GM23338 (cell line): ENCODE data around the gene ZNF488. TPM values are rescaled to one million over a fixed set of nuclear protein-coding genes. Genes with fewer than 3 reads are reported as not detected.

Experiments used
- CREB1 ChIP-seq: fragments of 250-450 bp; sonication (Bioruptor Pico); IDR thresholded peaks from 2 replicates; pipeline ENCODE4 v1.5.0; 2020; ENCODE audit warnings: low read depth, mild to moderate bottlenecking, moderate library complexity
- EZH2phosphoT487 ChIP-seq: fragments of 200-600 bp; sonication (generic); IDR thresholded peaks from one replicate; pipeline ENCODE4 v1.8.1; 2018; ENCODE audit warnings: antibody characterized with exemption; ENCODE audit not compliant: unreplicated experiment
- JUNB ChIP-seq: IDR thresholded peaks from one replicate; pipeline ENCODE4 v1.6.1; 2016; ENCODE audit warnings: antibody characterized with exemption; ENCODE audit not compliant: unreplicated experiment
- POLR2AphosphoS5 ChIP-seq: IDR thresholded peaks from 2 replicates; pipeline ENCODE4 v1.6.1; 2016; ENCODE audit warnings: antibody characterized with exemption, low read depth
- REST ChIP-seq: IDR thresholded peaks from one replicate; pipeline ENCODE4 v1.6.1; 2018; ENCODE audit warnings: antibody characterized with exemption; ENCODE audit not compliant: unreplicated experiment
- ZNF114 ChIP-seq: fragments of 250-450 bp; sonication (Bioruptor Pico); IDR thresholded peaks from 2 replicates; pipeline ENCODE4 v1.5.0; 2020; ENCODE audit warnings: mild to moderate bottlenecking, moderate library complexity
- ZNF462 ChIP-seq: fragments of 250-450 bp; sonication (Bioruptor Pico); IDR thresholded peaks from 2 replicates; pipeline ENCODE4 v1.5.0; 2020; ENCODE audit warnings: mild to moderate bottlenecking, moderate library complexity
- polyA plus RNA-seq: library from polyadenylated mRNA; unstranded; fragments of >200 nt; fragmentation: Nextera tagmentation; extraction: Ambion mirVana; gene quantifications from 2 replicates; pipeline ENCODE4 v1.2.1, GENCODE V29; 2016
- total RNA-seq: library from RNA; depleted of rRNA; stranded (reverse); fragments of >200 nt; shearing (Covaris generic); gene quantifications from 2 replicates; pipeline ENCODE4 v1.2.3, GENCODE V29; 2014

ZNF488 gene
- total and polyA plus RNA-seq, 2 experiments from 2014 or later: 2.5 to 5.2 TPM

- no peak for TF ChIP-seq ZNF462 (CRISPR knock-in tag)
- TF ChIP-seq ZNF114 (CRISPR knock-in tag): no peak
- TF ChIP-seq POLR2AphosphoS5: no peak
- no peak for TF ChIP-seq CREB1 (CRISPR knock-in tag)
- TF ChIP-seq EZH2phosphoT487: no peak
- TF ChIP-seq REST: no peak
- no peak for TF ChIP-seq JUNB
Observed at GRCh38 chr10:47410862-47411261, 26.8 kb upstream of the ZNF488 start (continued).
